Stomach (tissue), 9 donors: ENCODE data around the gene VGLL2. TPM values are rescaled to one million over a fixed set of nuclear protein-coding genes. Genes with fewer than 3 reads are reported as not detected.

ENCODE experiments used
- DNase-seq, 2 donors: peaks; one replicate each; pipeline versions ENCODE4 v3.0.0 to v3.0.0-alpha.2; 2013 to 2019
- H3K27ac ChIP-seq, 5 donors: fragments of 200-600 bp in 4 of 5; sonication (generic) in 4 of 5; one replicate each; pipeline ENCODE4 v1.5.1; 2013 to 2019; ENCODE audit warnings: mild to moderate bottlenecking in 1 of 5, moderate library complexity in 1 of 5
- H3K27me3 ChIP-seq, 3 donors: fragments of 200-600 bp; sonication (generic); one replicate each; pipeline ENCODE4 v1.5.1; 2017 to 2019; ENCODE audit warnings: mixed run types in 1 of 3
- H3K36me3 ChIP-seq, 4 donors: fragments of 200-600 bp; sonication (generic); 1 replicate in 3 of 4; 2 replicates in 1 of 4; pipeline ENCODE4 v1.5.1; 2016 to 2019
- H3K4me1 ChIP-seq, 4 donors: fragments of 200-600 bp; sonication (generic); one replicate each; pipeline ENCODE4 v1.5.1; 2016 to 2019
- H3K4me3 ChIP-seq, 4 donors: fragments of 200-600 bp; sonication (generic) in 3 of 4; one replicate each; pipeline ENCODE4 v1.5.1; 2016 to 2019; ENCODE audit warnings: mild to moderate bottlenecking in 1 of 4
- H3K9me3 ChIP-seq, 4 donors: fragments of 200-600 bp; sonication (generic); one replicate each; pipeline ENCODE4 v1.5.1; 2016 to 2019
- EP300 ChIP-seq: sonication (generic); formaldehyde crosslinking; IDR thresholded peaks from one replicate; pipeline ENCODE4 v1.6.1; 2017; ENCODE audit warnings: antibody characterized with exemption
- POLR2A ChIP-seq, 4 donors: fragments of 450-650 bp; IDR thresholded peaks; one replicate each; pipeline ENCODE4 v1.6.1; 2016; ENCODE audit warnings: antibody characterized with exemption in 4 of 4, control low read depth in 2 of 4, mild to moderate bottlenecking in 1 of 4, moderate library complexity in 1 of 4
- POLR2AphosphoS5 ChIP-seq, 3 donors: sonication (generic); formaldehyde crosslinking; IDR thresholded peaks; one replicate each; pipeline ENCODE4 v1.6.1; 2016; ENCODE audit warnings: antibody characterized with exemption in 3 of 3
- WGBS, 5 donors: extraction: QIAGEN DNeasy Blood & Tissue Kit in 3 of 5; methylation state at CpG; one replicate each; pipeline versions ENCODE4 v1.1.5 to v1.1.7; 2013 to 2018; 5-methylcytosine and 5-hydroxymethylcytosine counted together
- intact Hi-C: fragments of 100-400 bp; cut with DNase I; formaldehyde crosslinking; loops from one replicate; pipeline ENCODE4 v1.15.1; 2023; ENCODE audit warnings: low total_unique reads
- polyA plus RNA-seq, 3 donors: library from polyadenylated mRNA; stranded (reverse); fragments of 200-250 nt; gene quantifications; one replicate each; pipeline ENCODE4 v1.2.3, GENCODE V29; 2013
- total RNA-seq, 5 donors: library from RNA; depleted of rRNA; stranded (reverse); fragments of >200 nt; gene quantifications; one replicate each; pipeline versions ENCODE4 v1.1.0 to v1.2.3, GENCODE V29; 2014 to 2016
- TF ChIP-seq, protein P1 (sequence below), 7 experiments: fragments of 450-650 bp in 4 of 7; fragments of 200-600 bp in 3 of 7; sonication (generic) in 3 of 7; IDR thresholded peaks; one replicate each; pipeline ENCODE4 v1.5.1; 2016 to 2019; ENCODE audit warnings: antibody characterized with exemption in 7 of 7, control low read depth in 2 of 7, mild to moderate bottlenecking in 1 of 7
- donor health status: healthy with polysubstance abuse.
- donor health status: Bipolar disorder and iron deficiency.
- donor health status: healthy.

VGLL2 gene
- total and polyA plus RNA-seq, 8 donors, result 1.2 TPM; not detected in 7

DNA sequence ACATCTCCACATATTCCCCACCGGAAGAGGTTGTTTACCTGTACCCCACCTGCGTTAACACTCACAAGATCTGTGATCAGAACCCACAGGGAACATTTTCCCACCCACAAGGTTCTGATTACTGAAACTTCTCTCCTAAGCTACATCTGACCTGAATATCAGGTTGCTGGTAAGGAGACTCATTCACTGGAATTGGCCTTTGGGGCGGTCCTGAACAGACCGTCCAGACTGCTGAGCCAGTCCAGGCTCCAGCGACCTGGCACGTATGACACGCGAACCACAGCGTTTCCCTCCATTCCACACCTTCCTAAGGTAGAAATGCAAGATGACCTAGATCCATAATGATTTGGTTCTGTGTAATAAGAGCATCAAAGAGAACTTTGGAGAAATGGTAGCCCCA is 9.8 kb downstream of the VGLL2 start:
- H3K36me3 ChIP-seq, result no peaks in the 10 kb centered on the region
- H3K4me1 ChIP-seq, result peaks cover 4 to 11% (median 8%) of the 10 kb centered on the region in 4 donors
- H3K4me3 ChIP-seq, result no peak overlapping the region
- TF ChIP-seq, protein P1, sequence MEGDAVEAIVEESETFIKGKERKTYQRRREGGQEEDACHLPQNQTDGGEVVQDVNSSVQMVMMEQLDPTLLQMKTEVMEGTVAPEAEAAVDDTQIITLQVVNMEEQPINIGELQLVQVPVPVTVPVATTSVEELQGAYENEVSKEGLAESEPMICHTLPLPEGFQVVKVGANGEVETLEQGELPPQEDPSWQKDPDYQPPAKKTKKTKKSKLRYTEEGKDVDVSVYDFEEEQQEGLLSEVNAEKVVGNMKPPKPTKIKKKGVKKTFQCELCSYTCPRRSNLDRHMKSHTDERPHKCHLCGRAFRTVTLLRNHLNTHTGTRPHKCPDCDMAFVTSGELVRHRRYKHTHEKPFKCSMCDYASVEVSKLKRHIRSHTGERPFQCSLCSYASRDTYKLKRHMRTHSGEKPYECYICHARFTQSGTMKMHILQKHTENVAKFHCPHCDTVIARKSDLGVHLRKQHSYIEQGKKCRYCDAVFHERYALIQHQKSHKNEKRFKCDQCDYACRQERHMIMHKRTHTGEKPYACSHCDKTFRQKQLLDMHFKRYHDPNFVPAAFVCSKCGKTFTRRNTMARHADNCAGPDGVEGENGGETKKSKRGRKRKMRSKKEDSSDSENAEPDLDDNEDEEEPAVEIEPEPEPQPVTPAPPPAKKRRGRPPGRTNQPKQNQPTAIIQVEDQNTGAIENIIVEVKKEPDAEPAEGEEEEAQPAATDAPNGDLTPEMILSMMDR (IDR thresholded peaks at IDR 0.05), result no peak
- TF ChIP-seq POLR2AphosphoS5 (IDR thresholded peaks at IDR 0.05) (no peak), EP300 (no peak), POLR2A (IDR thresholded peaks at IDR 0.05) (no peak)
- intact Hi-C loops, result no loop called here
- H3K9me3 ChIP-seq, result no peaks in the 10 kb centered on the region
- peaks cover 0 to 76% (median 37%) of the 10 kb centered on the region in 3 donors for H3K27me3 ChIP-seq
- 84 to 88% (median 85%) methylated on average over 9 of the region's 9 CpGs for WGBS, 5 donors
- DNase-seq, result no peak
- H3K27ac ChIP-seq, result no peak overlapping the region

DNA sequence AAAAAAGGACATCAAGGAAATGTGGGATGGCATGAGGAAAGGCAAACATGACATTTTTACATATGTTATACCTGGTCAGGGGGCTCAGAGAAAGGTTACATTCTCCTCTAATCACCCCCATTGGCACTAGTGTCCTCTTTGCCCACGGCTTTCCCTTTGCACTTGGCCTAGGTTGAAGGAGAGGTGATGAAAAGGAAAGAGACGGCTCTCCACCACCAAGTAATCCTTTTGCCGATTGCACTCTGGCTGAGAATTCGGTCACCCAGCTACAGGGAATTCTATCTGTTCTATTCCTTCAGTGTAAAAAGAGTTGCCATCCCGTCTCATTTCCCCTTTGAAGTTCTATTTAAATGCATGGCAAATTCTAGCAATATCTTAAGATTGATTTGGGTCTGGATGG is 10.4 kb downstream of the VGLL2 start:
- Histone ChIP-seq H3K4me1 (peaks cover 0 to 6% (median 3%) of the 10 kb centered on the region in 4 donors), H3K27ac (no peak overlapping the region), H3K27me3 (peaks cover 0 to 71% (median 32%) of the 10 kb centered on the region in 3 donors), H3K36me3 (no peaks in the 10 kb centered on the region), H3K4me3 (no peak overlapping the region), H3K9me3 (no peaks in the 10 kb centered on the region)
- no peak for DNase-seq
- intact Hi-C loops, result no loop called here
- 63 to 78% (median 74%) methylated on average over 5 of the region's 5 CpGs for WGBS, 5 donors
- TF ChIP-seq EP300 (no peak), POLR2A (IDR thresholded peaks at IDR 0.05) (no peak), POLR2AphosphoS5 (IDR thresholded peaks at IDR 0.05) (no peak)
- TF ChIP-seq, protein P1 (IDR thresholded peaks at IDR 0.05), result no peak

DNA sequence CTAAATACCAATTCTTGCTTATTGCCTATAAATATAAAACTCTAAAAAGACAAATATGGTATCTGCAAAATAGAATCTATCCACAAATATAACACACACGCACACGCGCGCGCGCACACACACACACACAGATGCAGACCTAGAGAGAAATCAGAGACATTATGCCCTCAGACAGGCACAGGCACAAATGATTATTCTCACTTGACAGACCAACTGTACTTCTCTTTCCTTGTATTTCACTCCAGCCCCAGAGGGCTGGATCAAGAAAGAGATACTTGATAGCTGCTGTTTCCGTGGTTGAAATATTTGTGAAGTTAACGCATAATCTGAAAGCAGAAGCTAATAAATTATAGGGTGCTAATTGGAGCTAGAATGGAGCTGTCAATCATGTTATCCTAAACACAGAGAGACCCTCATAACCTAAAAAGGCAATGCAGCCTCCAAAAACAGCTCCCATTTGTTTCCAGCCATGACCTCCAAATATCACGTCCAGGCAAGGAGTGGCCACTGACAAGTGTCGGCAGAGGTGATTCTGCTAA is 11.5 kb downstream of the VGLL2 start:
- H3K27me3 ChIP-seq, result peaks cover 0 to 63% (median 25%) of the 10 kb centered on the region in 3 donors

DNA sequence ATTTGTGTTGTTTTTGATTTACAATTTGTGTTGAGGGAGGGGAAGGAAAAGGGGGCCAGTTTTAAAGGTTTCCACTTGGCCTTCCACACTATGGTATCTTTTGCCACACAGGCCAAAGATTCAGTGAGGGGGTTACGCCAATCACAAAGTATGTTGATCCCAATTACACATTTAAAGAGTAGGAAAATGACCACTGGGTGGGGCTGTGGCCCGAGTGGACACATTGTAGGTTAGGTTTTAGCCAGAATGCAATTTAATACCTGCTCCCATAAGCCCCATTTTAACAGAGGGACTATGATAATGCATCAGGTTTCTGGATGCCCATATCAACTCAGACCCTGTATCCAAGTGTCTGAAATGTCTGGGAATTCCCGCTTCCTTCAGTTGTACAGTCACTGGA is 15.6 kb downstream of the VGLL2 start:
- 57 to 73% (median 67%) methylated on average over 3 of the region's 3 CpGs for WGBS, 5 donors
- no peak for DNase-seq
- Histone ChIP-seq H3K4me1 (no peaks in the 10 kb centered on the region), H3K27me3 (peaks cover 0 to 22% (median 14%) of the 10 kb centered on the region in 3 donors), H3K36me3 (no peaks in the 10 kb centered on the region), H3K9me3 (no peaks in the 10 kb centered on the region), H3K27ac (no peak overlapping the region), H3K4me3 (no peak overlapping the region)
- intact Hi-C loops, result no loop called here
- no peak for TF ChIP-seq POLR2A (IDR thresholded peaks at IDR 0.05)
- TF ChIP-seq, protein P1 (IDR thresholded peaks at IDR 0.05), result no peak
- TF ChIP-seq POLR2AphosphoS5 (IDR thresholded peaks at IDR 0.05), result no peak
- no peak for TF ChIP-seq EP300

More for the DNA sequence above, 11.5 kb downstream of the VGLL2 start:
- TF ChIP-seq, protein P1 (IDR thresholded peaks at IDR 0.05), result no peak
- no peak for TF ChIP-seq EP300
- no peak for TF ChIP-seq POLR2A (IDR thresholded peaks at IDR 0.05)
- no peak for TF ChIP-seq POLR2AphosphoS5 (IDR thresholded peaks at IDR 0.05)
- H3K27ac ChIP-seq, result no peak overlapping the region
- DNase-seq, result no peak
- no peaks in the 10 kb centered on the region for H3K9me3 ChIP-seq
- no peak overlapping the region for H3K4me3 ChIP-seq
- 77 to 90% (median 82%) methylated on average over 10 of the region's 10 CpGs for WGBS, 5 donors
- no peaks in the 10 kb centered on the region for H3K36me3 ChIP-seq
- H3K4me1 ChIP-seq, result no peaks in the 10 kb centered on the region
- intact Hi-C loops, result no loop called here
